GM23248 (cell line): ENCODE data around the gene TBC1D13. TPM values are rescaled to one million over a fixed set of nuclear protein-coding genes. Genes with fewer than 3 reads are reported as not detected.
A peak's percentile ranks its signal among the peaks of the same experiment; 100 is the strongest.

Experiments
- DNase-seq: peaks from one replicate; pipeline ENCODE4 v3.0.0-alpha.2; 2015
- H2AFZ ChIP-seq: fragments of 200-600 bp; sonication (generic); 2 replicates; pipeline ENCODE4 v1.6.1; 2016; ENCODE audit warnings: antibody characterized with exemption
- H3F3A ChIP-seq: fragments of 200-600 bp; sonication (generic); 2 replicates; pipeline ENCODE4 v1.6.1; 2016; ENCODE audit warnings: mild to moderate bottlenecking, antibody characterized with exemption, mixed run types; ENCODE audit not compliant: insufficient read depth
- H3K27ac ChIP-seq: fragments of 200-600 bp; sonication (generic); 2 replicates; pipeline ENCODE4 v1.5.1; 2016; ENCODE audit warnings: mild to moderate bottlenecking
- H3K27me3 ChIP-seq: fragments of 200-600 bp; sonication (generic); replicated peaks from 2 replicates; pipeline ENCODE4 v1.6.1; 2016; ENCODE audit warnings: mild to moderate bottlenecking; ENCODE audit not compliant: insufficient read depth
- H3K36me3 ChIP-seq: fragments of 200-600 bp; sonication (generic); 2 replicates; pipeline ENCODE4 v1.6.1; 2016; ENCODE audit warnings: low read depth, mild to moderate bottlenecking
- H3K4me1 ChIP-seq: fragments of 200-600 bp; sonication (generic); 2 replicates; pipeline ENCODE4 v1.6.1; 2016; ENCODE audit warnings: mild to moderate bottlenecking; ENCODE audit not compliant: insufficient read depth
- H3K4me2 ChIP-seq: fragments of 200-600 bp; sonication (generic); one replicate; pipeline ENCODE4 v1.6.1; 2016; ENCODE audit warnings: mild to moderate bottlenecking; ENCODE audit not compliant: unreplicated experiment
- H3K4me3 ChIP-seq: fragments of 200-600 bp; sonication (generic); 2 replicates; pipeline ENCODE4 v1.5.1; 2016; ENCODE audit warnings: mild to moderate bottlenecking
- H3K79me2 ChIP-seq: fragments of 200-600 bp; sonication (generic); 2 replicates; pipeline ENCODE4 v1.6.1; 2016; ENCODE audit warnings: mild to moderate bottlenecking; ENCODE audit not compliant: insufficient read depth
- H3K9ac ChIP-seq: fragments of 200-600 bp; sonication (generic); 2 replicates; pipeline ENCODE4 v1.6.1; 2016; ENCODE audit warnings: mild to moderate bottlenecking
- H3K9me2 ChIP-seq: fragments of 200-600 bp; sonication (generic); 2 replicates; pipeline ENCODE4 v1.6.1; 2016; ENCODE audit warnings: mixed run types, mild to moderate bottlenecking, moderate library complexity; ENCODE audit not compliant: insufficient read depth
- H3K9me3 ChIP-seq: fragments of 200-600 bp; sonication (generic); one replicate; pipeline ENCODE4 v1.6.1; 2017; ENCODE audit warnings: low read depth
- H4K20me1 ChIP-seq: fragments of 200-600 bp; sonication (generic); 2 replicates; pipeline ENCODE4 v1.6.0; 2016; ENCODE audit not compliant: insufficient read depth
- EZH2 ChIP-seq: fragments of 200-600 bp; sonication (generic); IDR thresholded peaks from 2 replicates; pipeline ENCODE4 v1.6.1; 2018; ENCODE audit warnings: antibody characterized with exemption, mild to moderate bottlenecking; ENCODE audit not compliant: insufficient read depth, poor library complexity, severe bottlenecking
- EZH2phosphoT487 ChIP-seq: fragments of 200-600 bp; sonication (generic); IDR thresholded peaks from 2 replicates; pipeline ENCODE4 v1.6.1; 2018; ENCODE audit warnings: antibody characterized with exemption, moderate library complexity, mild to moderate bottlenecking, low read depth; ENCODE audit not compliant: insufficient read depth
- WGBS, 2 experiments: methylation state at CpG; one replicate each; pipeline ENCODE4 v1.1.6; 2015 to 2017; ENCODE audit warnings: low lambda C conversion rate in 2 of 2, low coverage in 1 of 2; ENCODE audit errors: missing lambda C conversion rate in 2 of 2; 5-methylcytosine and 5-hydroxymethylcytosine counted together
- in situ Hi-C: fragments of 300-500 bp; cut with MboI; formaldehyde crosslinking; loops from 2 replicates; pipeline ENCODE4 v1.15.0; 2020
- polyA plus RNA-seq: library from polyadenylated mRNA; unstranded; fragments of >200 nt; fragmentation: Nextera tagmentation; extraction: Ambion mirVana; gene quantifications from 2 replicates; pipeline ENCODE4 v1.2.1, GENCODE V29; 2016
- total RNA-seq: library from RNA; depleted of rRNA; stranded (reverse); fragments of >200 nt; shearing (Covaris generic); gene quantifications from 2 replicates; pipeline ENCODE4 v1.2.3, GENCODE V29; 2014

Gene TBC1D13
- total and polyA plus RNA-seq, 2 experiments from 2014 or later, result 17.3 to 25.3 TPM

- WGBS, 2 experiments, result 33 to 34% methylated on average over 18 of the region's 18 CpGs
- H3K4me2 ChIP-seq, result peak overlapping the region; percentile 93
- H3K4me3 ChIP-seq, result peak overlapping the region; percentile 90
- H3K4me1 ChIP-seq, result peaks cover 5% of the 10 kb centered on the region; the same call in 1 of the 2 replicates
- H3K79me2 ChIP-seq, result peaks cover 17% of the 10 kb centered on the region
- in situ Hi-C loops, result no loop called here
- H3K9ac ChIP-seq, result peak overlapping the region; percentile 84
- no peaks in the 10 kb centered on the region for H3K9me3 ChIP-seq
- DNase-seq, result peak; percentile 30
- H4K20me1 ChIP-seq, result no peaks in the 10 kb centered on the region
- H3K9me2 ChIP-seq, result no peaks in the 10 kb centered on the region
- peak overlapping the region; percentile 83 for H2AFZ ChIP-seq
- peak overlapping the region; percentile 39 for H3K27ac ChIP-seq
- H3F3A ChIP-seq, result no peaks in the 10 kb centered on the region
- H3K27me3 ChIP-seq, result no peaks in the 10 kb centered on the region
- H3K36me3 ChIP-seq, result no peaks in the 10 kb centered on the region
- TF ChIP-seq EZH2 (no peak), EZH2phosphoT487 (no peak)
Observed at GRCh38 chr9:128828719-128829452, 41.8 kb downstream of the TBC1D13 start.

- Histone ChIP-seq H3K9me3 (no peaks in the 10 kb centered on the region), H3K4me2 (peak within 1 kb of the TSS; percentile 93), H3K79me2 (peaks cover 17% of the 10 kb centered on the region), H3K4me3 (peak within 1 kb of the TSS; percentile 90), H4K20me1 (no peaks in the 10 kb centered on the region), H3K27me3 (no peaks in the 10 kb centered on the region), H2AFZ (peak within 1 kb of the TSS; percentile 83), H3K9me2 (no peaks in the 10 kb centered on the region), H3K9ac (peak within 1 kb of the TSS; percentile 84), H3F3A (no peaks in the 10 kb centered on the region), H3K4me1 (peaks cover 5% of the 10 kb centered on the region; the same call in 1 of the 2 replicates), H3K27ac (peak within 1 kb of the TSS; percentile 39), H3K36me3 (no peaks in the 10 kb centered on the region)
- peak; percentile 97 for DNase-seq
- TF ChIP-seq EZH2phosphoT487, result no peak
- no peak for TF ChIP-seq EZH2
- in situ Hi-C loops, result no loop called here
- 1 to 2% methylated on average over 53 to 56 of the region's 56 CpGs for WGBS, 2 experiments
Observed at GRCh38 chr9:128829477-128830251, 42.6 kb downstream of the TBC1D13 start, which contains the start of gene SPOUT1. Gene SPOUT1 (minus strand): TSS chr9:128829794. CDS start chr9:128829780, 14 bp downstream.

DNA sequence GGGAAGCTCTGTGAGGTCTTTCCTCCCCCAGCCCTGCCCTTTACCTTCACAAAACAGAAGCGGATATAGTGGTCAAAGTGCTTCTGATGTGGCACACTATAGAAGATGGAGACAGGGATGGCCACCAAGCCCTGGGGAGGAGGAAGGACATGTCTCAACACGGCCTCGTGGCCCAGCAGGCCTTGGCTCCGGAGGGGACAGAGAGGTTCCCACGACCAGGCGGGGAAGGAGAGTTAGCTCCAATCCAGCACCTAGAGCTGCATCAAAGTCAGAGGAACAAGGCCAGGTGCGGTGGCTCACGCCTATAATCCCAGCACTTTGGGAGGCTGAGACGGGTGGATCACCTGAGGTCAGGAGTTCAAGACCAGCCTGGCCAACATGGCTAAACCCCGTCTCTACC is 46.6 kb downstream of the TBC1D13 start:
- in situ Hi-C loops, result no loop called here
- Histone ChIP-seq H2AFZ (no peak overlapping the region), H3K27ac (no peak overlapping the region), H3K4me3 (no peak overlapping the region), H3K79me2 (peaks cover 6% of the 10 kb centered on the region), H3K4me1 (peaks cover 2% of the 10 kb centered on the region; the same call in 1 of the 2 replicates), H3K9me3 (no peaks in the 10 kb centered on the region), H3F3A (no peaks in the 10 kb centered on the region), H4K20me1 (no peaks in the 10 kb centered on the region), H3K9ac (no peak overlapping the region), H3K9me2 (no peaks in the 10 kb centered on the region), H3K4me2 (no peak overlapping the region), H3K27me3 (no peaks in the 10 kb centered on the region), H3K36me3 (no peaks in the 10 kb centered on the region)
- DNase-seq, result no peak
- TF ChIP-seq EZH2phosphoT487 (no peak), EZH2 (no peak)
- WGBS, 2 experiments, result 92 to 97% methylated on average over 10 of the region's 10 CpGs

DNA sequence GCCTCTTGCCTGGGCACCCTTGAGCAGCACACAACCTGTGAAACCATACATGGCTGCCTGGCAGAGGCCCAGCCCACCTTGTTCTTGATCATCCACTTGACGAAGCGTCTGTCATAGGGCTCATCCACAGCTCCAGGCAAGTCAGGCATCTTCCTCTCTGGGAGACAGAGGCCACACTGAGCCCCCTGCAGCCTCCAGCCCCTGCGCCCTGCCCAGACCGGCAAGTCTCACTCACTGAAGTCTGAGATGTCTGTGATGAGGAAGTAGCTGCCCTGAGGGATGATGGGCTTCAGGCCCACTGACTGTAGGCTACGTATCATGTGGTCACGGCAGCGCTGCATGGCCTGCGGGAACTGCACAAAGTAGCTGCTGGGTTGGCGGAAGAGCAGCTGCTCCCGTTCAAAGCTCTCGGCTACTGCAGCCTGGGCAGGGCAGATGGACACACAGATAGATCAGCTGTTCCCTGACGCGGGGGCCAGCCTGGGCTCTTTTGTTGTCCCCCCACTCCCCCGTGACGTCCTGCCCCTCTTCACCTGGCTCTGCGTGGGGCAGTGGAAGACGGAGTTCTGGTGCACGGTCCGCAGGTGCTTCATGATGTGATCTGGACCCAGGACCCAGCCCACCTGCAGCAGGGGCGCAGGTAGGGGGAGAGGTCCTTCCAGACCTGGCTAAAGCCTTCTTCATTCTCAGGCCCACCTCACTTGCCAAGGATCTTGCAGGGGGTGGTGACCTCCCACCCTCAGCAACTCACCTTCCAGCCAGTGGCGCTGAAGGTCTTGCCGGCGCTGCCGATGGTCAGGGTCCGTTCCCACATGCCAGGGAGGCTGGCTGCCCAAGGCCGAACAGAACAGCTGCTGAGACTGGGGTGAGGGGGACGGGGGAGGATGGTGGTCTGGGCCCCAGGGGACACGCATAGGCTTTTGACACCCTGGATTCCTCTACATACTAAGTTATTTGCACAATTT is 48.5 kb downstream of the TBC1D13 start:
- H3K27ac ChIP-seq, result no peak overlapping the region
- no peaks in the 10 kb centered on the region for H3K27me3 ChIP-seq
- no peak overlapping the region for H3K4me2 ChIP-seq
- H3F3A ChIP-seq, result no peaks in the 10 kb centered on the region
- H3K9ac ChIP-seq, result no peak overlapping the region
- no peak overlapping the region for H3K4me3 ChIP-seq
- H2AFZ ChIP-seq, result no peak overlapping the region
- in situ Hi-C loops, result no loop called here
- H3K36me3 ChIP-seq, result no peaks in the 10 kb centered on the region
- DNase-seq, result no peak
- H3K79me2 ChIP-seq, result no peaks in the 10 kb centered on the region
- H3K9me2 ChIP-seq, result no peaks in the 10 kb centered on the region
- no peaks in the 10 kb centered on the region for H4K20me1 ChIP-seq
- no peak for TF ChIP-seq EZH2phosphoT487
- TF ChIP-seq EZH2, result no peak
- 94 to 96% methylated on average over 24 to 28 of the region's 28 CpGs for WGBS, 2 experiments
- no peaks in the 10 kb centered on the region for H3K4me1 ChIP-seq
- no peaks in the 10 kb centered on the region for H3K9me3 ChIP-seq
